Kidney (tissue), 14 donors: ENCODE data around the gene TFB1M. TPM values are rescaled to one million over a fixed set of nuclear protein-coding genes. Genes with fewer than 3 reads are reported as not detected.

Experiments
- DNase-seq, 5 donors: peaks; one replicate each; pipeline ENCODE4 v3.0.0-alpha.2; 2013 to 2020
- FAIRE-seq: peaks from 2 replicates; lab custom pipeline; 2012; peaks lifted over from hg19 to GRCh38; lab: Jason Lieb, UNC
- H3K27ac ChIP-seq, 2 donors: one replicate each; pipeline ENCODE4 v1.7.0; 2013; ENCODE audit warnings: low read depth in 2 of 2, low read length in 2 of 2, inconsistent platforms in 1 of 2
- H3K27me3 ChIP-seq: one replicate; pipeline ENCODE4 v1.7.1; 2013; ENCODE audit warnings: low read length, inconsistent platforms; ENCODE audit not compliant: control insufficient read depth, insufficient read depth
- H3K36me3 ChIP-seq, 3 donors: one replicate each; pipeline versions ENCODE4 v1.7.0 to v1.7.1; 2013; ENCODE audit warnings: low read length in 3 of 3, control low read depth in 1 of 3, inconsistent platforms in 1 of 3; ENCODE audit not compliant: insufficient read depth in 3 of 3, control insufficient read depth in 2 of 3
- H3K4me1 ChIP-seq, 3 donors: one replicate each; pipeline versions ENCODE4 v1.7.0 to v1.7.1; 2013; ENCODE audit warnings: low read length in 3 of 3, inconsistent platforms in 1 of 3, low read depth in 1 of 3; ENCODE audit not compliant: control insufficient read depth in 2 of 3, insufficient read depth in 2 of 3
- H3K4me3 ChIP-seq, 3 donors: one replicate each; pipeline versions ENCODE4 v1.7.0 to v1.8.1; 2013; ENCODE audit warnings: low read length in 3 of 3, control low read depth in 1 of 3, inconsistent platforms in 1 of 3
- H3K9ac ChIP-seq, 3 donors: one replicate each; pipeline versions ENCODE4 v1.7.0 to v1.7.1; 2013; ENCODE audit warnings: low read length in 3 of 3, control low read depth in 1 of 3, inconsistent platforms in 1 of 3
- H3K9me3 ChIP-seq, 3 donors: one replicate each; pipeline versions ENCODE4 v1.7.0 to v1.7.1; 2013; ENCODE audit warnings: low read length in 3 of 3, control low read depth in 1 of 3, inconsistent platforms in 1 of 3; ENCODE audit not compliant: control insufficient read depth in 2 of 3, insufficient read depth in 1 of 3
- CTCF ChIP-seq: IDR thresholded peaks from 3 replicates; pipeline ENCODE4 v1.5.1; 2012; ENCODE audit warnings: mild to moderate bottlenecking, moderate library complexity, borderline replicate concordance; ENCODE audit not compliant: insufficient read depth; ENCODE audit errors: extremely low read depth
- intact Hi-C: fragments of 100-400 bp; cut with DNase I; formaldehyde crosslinking; loops from one replicate; pipeline ENCODE4 v1.11.1; 2022
- polyA plus RNA-seq: library from polyadenylated mRNA; stranded (reverse); fragments of 350-450 nt; fragmentation: Illumina TruSeq; extraction: RNeasy Lipid Tissue Mini Kit (QIAGEN cat#74804); gene quantifications from one replicate; pipeline ENCODE4 v1.2.3, GENCODE V29; 2014; ENCODE audit warnings: low read depth, low replicate concordance; ENCODE audit not compliant: insufficient read depth
- total RNA-seq: library from RNA; stranded (reverse); fragmentation: NEBNext Ultra II Directional; extraction: Animal tissue kit (Norgen Biotek cat#: 25700); gene quantifications from one replicate; pipeline ENCODE4 v1.2.1, GENCODE V29; 2021
- donor health status: control.
- donor health status: control.
- donor health status: control.
- donor health status: control.
- donor health status: control.
- donor health status: DM: yes; HTN: yes; CAD: no.
- donor health status: Normal renal cell carcinoma (clear cell type).

TFB1M gene
- total and polyA plus RNA-seq, 2 donors from 2014 or later: 16.3 to 28.1 TPM

- no peak for DNase-seq
- FAIRE-seq: no peak
- intact Hi-C loops: no loop called here
- Histone ChIP-seq H3K4me1 (no peaks in the 10 kb centered on the region), H3K4me3 (no peak overlapping the region), H3K27me3 (no peaks in the 10 kb centered on the region), H3K9me3 (no peaks in the 10 kb centered on the region), H3K36me3 (peaks cover 0 to 2% (median 0%) of the 10 kb centered on the region in 3 donors), H3K27ac (no peak overlapping the region), H3K9ac (no peak overlapping the region)
- TF ChIP-seq CTCF: no peak
Observed at GRCh38 chr6:155271145-155271544, 43.1 kb downstream of the TFB1M start.

GRCh38 chr6:155270561-155271091 lies 43.7 kb downstream of the TFB1M start:
- no peak for FAIRE-seq

GRCh38 chr6:155269765-155270164 lies 44.5 kb downstream of the TFB1M start:
- no peak for TF ChIP-seq CTCF

More at GRCh38 chr6:155270561-155271091, 43.7 kb downstream of the TFB1M start:
- Histone ChIP-seq H3K36me3 (peaks cover 0 to 2% (median 0%) of the 10 kb centered on the region in 3 donors), H3K27me3 (no peaks in the 10 kb centered on the region), H3K27ac (no peak overlapping the region), H3K9me3 (no peaks in the 10 kb centered on the region), H3K4me3 (no peak overlapping the region), H3K9ac (no peak overlapping the region), H3K4me1 (no peaks in the 10 kb centered on the region)
- intact Hi-C loops: no loop called here
- no peak for TF ChIP-seq CTCF
- DNase-seq: no peak

More at GRCh38 chr6:155269765-155270164, 44.5 kb downstream of the TFB1M start:
- Histone ChIP-seq H3K27me3 (no peaks in the 10 kb centered on the region), H3K4me1 (no peaks in the 10 kb centered on the region), H3K27ac (no peak overlapping the region), H3K9me3 (no peaks in the 10 kb centered on the region), H3K9ac (no peak overlapping the region), H3K36me3 (no peaks in the 10 kb centered on the region), H3K4me3 (no peak overlapping the region)
- DNase-seq: no peak
- intact Hi-C loops: no loop called here
- no peak for FAIRE-seq
